HL-60 (cell line): ENCODE measurements around the gene PUS3.

Experiments used
- DNase-seq, 2 experiments: peaks; one replicate each; pipeline ENCODE4 v3.0.0-alpha.2; 2010 to 2020; ENCODE audit warnings: low read depth in 1 of 2, low spot score in 1 of 2
- H3K27ac ChIP-seq: fragments of 250-450 bp; sonication (Bioruptor Pico); replicated peaks from 2 replicates; pipeline ENCODE4 v1.5.1; 2020; ENCODE audit warnings: mild to moderate bottlenecking, moderate library complexity
- H3K27me3 ChIP-seq: fragments of 250-450 bp; sonication (Bioruptor Pico); 2 replicates; pipeline ENCODE4 v1.5.1; 2021; ENCODE audit warnings: mild to moderate bottlenecking, moderate library complexity; ENCODE audit not compliant: insufficient read depth, poor library complexity, severe bottlenecking
- H3K4me3 ChIP-seq: replicated peaks from 2 replicates; pipeline ENCODE4 v1.5.1; 2011; ENCODE audit warnings: mild to moderate bottlenecking, control low read depth, low read length; ENCODE audit not compliant: insufficient read depth
- GABPA ChIP-seq: IDR thresholded peaks from 2 replicates; pipeline ENCODE4 v1.6.1; 2012; ENCODE audit warnings: low read depth
- POLR2AphosphoS5 ChIP-seq: IDR thresholded peaks from 2 replicates; pipeline ENCODE4 v1.6.1; 2012; ENCODE audit warnings: low read depth
- SPI1 ChIP-seq: IDR thresholded peaks from 2 replicates; pipeline ENCODE4 v1.6.1; 2012; ENCODE audit warnings: low read depth, mild to moderate bottlenecking, borderline replicate concordance
- TF ChIP-seq, protein P1 (sequence below): IDR thresholded peaks from one replicate; pipeline ENCODE4 v1.5.1; 2011; ENCODE audit warnings: low read length, control low read depth, inconsistent platforms; ENCODE audit not compliant: insufficient read depth
- TF ChIP-seq, protein P2 (sequence below): IDR thresholded peaks from 2 replicates; pipeline ENCODE4 v1.6.1; 2012; ENCODE audit warnings: low read depth; ENCODE audit not compliant: insufficient replicate concordance

PUS3 gene

DNA sequence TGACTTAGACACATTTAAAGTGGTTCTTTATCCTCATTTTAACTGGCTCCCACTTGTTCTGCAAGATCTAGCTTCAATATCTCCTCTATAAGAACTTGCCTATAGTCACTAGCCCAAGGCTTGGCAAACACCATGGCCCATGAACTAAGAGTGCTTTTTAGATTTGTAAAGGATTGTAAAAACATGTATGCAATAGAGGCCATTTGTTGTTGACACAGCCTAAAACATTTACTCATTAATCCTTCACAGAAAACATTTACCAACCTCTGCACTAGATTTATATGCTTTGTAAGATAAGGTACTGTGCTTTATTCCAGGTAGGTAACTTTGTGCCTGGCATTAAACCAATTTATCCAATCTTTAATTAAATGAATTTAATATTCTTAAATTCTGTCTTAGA is 10.0 kb downstream of the PUS3 start:
- Histone ChIP-seq H3K27ac (no peak overlapping the region), H3K4me3 (no peak overlapping the region), H3K27me3 (no peaks in the 10 kb centered on the region)
- no peak for DNase-seq
- TF ChIP-seq, protein P1, sequence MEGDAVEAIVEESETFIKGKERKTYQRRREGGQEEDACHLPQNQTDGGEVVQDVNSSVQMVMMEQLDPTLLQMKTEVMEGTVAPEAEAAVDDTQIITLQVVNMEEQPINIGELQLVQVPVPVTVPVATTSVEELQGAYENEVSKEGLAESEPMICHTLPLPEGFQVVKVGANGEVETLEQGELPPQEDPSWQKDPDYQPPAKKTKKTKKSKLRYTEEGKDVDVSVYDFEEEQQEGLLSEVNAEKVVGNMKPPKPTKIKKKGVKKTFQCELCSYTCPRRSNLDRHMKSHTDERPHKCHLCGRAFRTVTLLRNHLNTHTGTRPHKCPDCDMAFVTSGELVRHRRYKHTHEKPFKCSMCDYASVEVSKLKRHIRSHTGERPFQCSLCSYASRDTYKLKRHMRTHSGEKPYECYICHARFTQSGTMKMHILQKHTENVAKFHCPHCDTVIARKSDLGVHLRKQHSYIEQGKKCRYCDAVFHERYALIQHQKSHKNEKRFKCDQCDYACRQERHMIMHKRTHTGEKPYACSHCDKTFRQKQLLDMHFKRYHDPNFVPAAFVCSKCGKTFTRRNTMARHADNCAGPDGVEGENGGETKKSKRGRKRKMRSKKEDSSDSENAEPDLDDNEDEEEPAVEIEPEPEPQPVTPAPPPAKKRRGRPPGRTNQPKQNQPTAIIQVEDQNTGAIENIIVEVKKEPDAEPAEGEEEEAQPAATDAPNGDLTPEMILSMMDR = no peak
- TF ChIP-seq POLR2AphosphoS5 (no peak), GABPA (no peak), SPI1 (no peak)
- TF ChIP-seq, protein P2, sequence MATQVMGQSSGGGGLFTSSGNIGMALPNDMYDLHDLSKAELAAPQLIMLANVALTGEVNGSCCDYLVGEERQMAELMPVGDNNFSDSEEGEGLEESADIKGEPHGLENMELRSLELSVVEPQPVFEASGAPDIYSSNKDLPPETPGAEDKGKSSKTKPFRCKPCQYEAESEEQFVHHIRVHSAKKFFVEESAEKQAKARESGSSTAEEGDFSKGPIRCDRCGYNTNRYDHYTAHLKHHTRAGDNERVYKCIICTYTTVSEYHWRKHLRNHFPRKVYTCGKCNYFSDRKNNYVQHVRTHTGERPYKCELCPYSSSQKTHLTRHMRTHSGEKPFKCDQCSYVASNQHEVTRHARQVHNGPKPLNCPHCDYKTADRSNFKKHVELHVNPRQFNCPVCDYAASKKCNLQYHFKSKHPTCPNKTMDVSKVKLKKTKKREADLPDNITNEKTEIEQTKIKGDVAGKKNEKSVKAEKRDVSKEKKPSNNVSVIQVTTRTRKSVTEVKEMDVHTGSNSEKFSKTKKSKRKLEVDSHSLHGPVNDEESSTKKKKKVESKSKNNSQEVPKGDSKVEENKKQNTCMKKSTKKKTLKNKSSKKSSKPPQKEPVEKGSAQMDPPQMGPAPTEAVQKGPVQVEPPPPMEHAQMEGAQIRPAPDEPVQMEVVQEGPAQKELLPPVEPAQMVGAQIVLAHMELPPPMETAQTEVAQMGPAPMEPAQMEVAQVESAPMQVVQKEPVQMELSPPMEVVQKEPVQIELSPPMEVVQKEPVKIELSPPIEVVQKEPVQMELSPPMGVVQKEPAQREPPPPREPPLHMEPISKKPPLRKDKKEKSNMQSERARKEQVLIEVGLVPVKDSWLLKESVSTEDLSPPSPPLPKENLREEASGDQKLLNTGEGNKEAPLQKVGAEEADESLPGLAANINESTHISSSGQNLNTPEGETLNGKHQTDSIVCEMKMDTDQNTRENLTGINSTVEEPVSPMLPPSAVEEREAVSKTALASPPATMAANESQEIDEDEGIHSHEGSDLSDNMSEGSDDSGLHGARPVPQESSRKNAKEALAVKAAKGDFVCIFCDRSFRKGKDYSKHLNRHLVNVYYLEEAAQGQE = no peak

DNA sequence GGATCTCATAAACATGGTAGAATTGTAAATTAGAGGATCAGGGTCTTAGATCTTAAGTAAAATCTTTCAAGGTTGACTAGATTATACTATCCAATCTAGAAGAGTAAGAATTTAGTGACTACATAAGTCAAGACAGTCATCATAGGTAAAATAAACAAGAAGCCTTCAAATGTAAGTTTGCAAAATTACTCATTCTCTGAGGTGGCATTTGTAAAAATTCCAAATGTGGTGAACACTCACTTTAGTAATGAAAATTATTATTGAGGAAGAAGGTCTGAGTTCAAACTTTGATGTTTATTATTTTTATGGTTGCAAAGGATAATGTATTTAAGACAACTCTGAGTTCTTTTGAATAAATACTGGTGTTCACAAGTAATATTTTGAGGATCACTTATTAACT is 10.9 kb downstream of the PUS3 start:
- no peaks in the 10 kb centered on the region for H3K27me3 ChIP-seq
- TF ChIP-seq, protein P1 = no peak
- TF ChIP-seq, protein P2 = no peak
- TF ChIP-seq SPI1 (no peak), GABPA (no peak), POLR2AphosphoS5 (no peak)

DNA sequence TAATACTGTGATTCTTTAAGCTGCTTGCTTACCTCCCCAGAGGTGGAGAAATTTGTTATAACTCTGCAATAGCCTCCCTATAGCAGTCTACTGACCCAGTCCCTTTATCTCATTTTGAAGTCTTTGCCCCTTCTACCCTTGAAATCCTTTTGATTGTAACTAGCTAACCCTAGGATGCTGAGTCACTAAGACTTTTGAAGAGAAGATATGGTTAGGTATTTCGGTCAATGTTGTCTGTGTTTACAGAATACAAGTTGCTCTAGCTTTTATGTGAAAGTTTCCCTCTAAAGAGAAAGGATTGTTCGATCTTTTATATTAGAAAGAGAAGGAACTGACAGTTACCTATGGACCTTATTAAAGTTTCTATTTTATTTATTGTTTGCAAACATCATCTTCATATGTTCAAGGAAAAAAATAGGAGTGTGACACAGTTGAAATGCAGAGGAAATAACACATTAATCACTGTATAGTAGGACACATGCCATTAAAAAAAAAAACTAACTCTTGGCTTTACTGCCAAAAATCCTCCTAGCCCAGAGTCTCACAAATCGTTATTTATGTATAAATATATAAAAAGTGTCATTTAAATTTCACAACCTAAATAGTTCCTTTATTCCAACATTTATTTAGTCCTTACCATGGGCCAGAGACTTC is 12.4 kb downstream of the PUS3 start:
- no peak overlapping the region for H3K4me3 ChIP-seq
- TF ChIP-seq SPI1 (no peak), GABPA (no peak), POLR2AphosphoS5 (no peak)
- TF ChIP-seq, protein P2 = no peak
- TF ChIP-seq, protein P1 = no peak
- H3K27me3 ChIP-seq = no peaks in the 10 kb centered on the region
- no peak for DNase-seq
- H3K27ac ChIP-seq = no peak overlapping the region

More for the DNA sequence above, 10.9 kb downstream of the PUS3 start:
- no peak overlapping the region for H3K4me3 ChIP-seq
- no peak overlapping the region for H3K27ac ChIP-seq
- no peak for DNase-seq
